IMR-90 (cell line): Measurements from ENCODE around the gene KCNT1. TPM values are rescaled to one million over a fixed set of nuclear protein-coding genes. Genes with fewer than 3 reads are reported as not detected.

Experiments used
- ATAC-seq: fragments of 200-7000 bp; cut with Tn5 transposase; 2 replicates; pipeline ENCODE4 v1.9.1; 2020; ENCODE audit warnings: low read depth, mild to moderate bottlenecking, moderate library complexity
- BruUV-seq: library from RNA; stranded (reverse); fragments of 400-500 nt; replicated peaks from 2 replicates; lab custom pipeline; 2021; lab: Mats Ljungman, UMichigan
- CTCF ChIA-PET: fragments of 300-600 bp; formaldehyde crosslinking; extraction: SDS; loops from one replicate; lab custom pipeline; 2021; ENCODE audit warnings: antibody characterized with exemption; lab: Yijun Ruan, JAX
- POLR2A ChIA-PET: fragments of 300-600 bp; sonication (Branson Sonifier 250); formaldehyde crosslinking; loops from one replicate; lab custom pipeline; 2022; ENCODE audit warnings: antibody characterized with exemption; ENCODE audit not compliant: unreplicated experiment; lab: Charles Lee
- DNase-seq: peaks from one replicate; pipeline ENCODE4 v3.0.0; 2013
- H2AFZ ChIP-seq: replicated peaks from 2 replicates; pipeline ENCODE3; 2013; ENCODE audit warnings: low read length, mild to moderate bottlenecking; ENCODE audit not compliant: poor library complexity
- H2AK5ac ChIP-seq: 2 replicates; pipeline ENCODE4 v1.6.1; 2013; ENCODE audit warnings: low read depth, low read length, inconsistent platforms
- H2AK9ac ChIP-seq: replicated peaks from 2 replicates; pipeline ENCODE3; 2013; ENCODE audit warnings: mild to moderate bottlenecking, low read depth, low read length, moderate library complexity; ENCODE audit not compliant: poor library complexity
- H2BK120ac ChIP-seq: 2 replicates; pipeline ENCODE4 v1.6.1; 2013; ENCODE audit warnings: low read depth, low read length, inconsistent platforms
- H2BK15ac ChIP-seq: 3 replicates; pipeline ENCODE4 v1.6.1; 2013; ENCODE audit warnings: low read depth, low read length, inconsistent platforms
- H2BK20ac ChIP-seq: 2 replicates; pipeline ENCODE4 v1.6.1; 2013; ENCODE audit warnings: low read depth, mild to moderate bottlenecking, inconsistent platforms, low read length, moderate library complexity
- H2BK5ac ChIP-seq: 2 replicates; pipeline ENCODE4 v1.6.1; 2013; ENCODE audit warnings: mild to moderate bottlenecking, low read depth, low read length, inconsistent platforms; ENCODE audit not compliant: poor library complexity, severe bottlenecking
- H3K14ac ChIP-seq: replicated peaks from 2 replicates; pipeline ENCODE4 v1.6.1; 2013; ENCODE audit warnings: low read depth, low read length, inconsistent platforms
- H3K18ac ChIP-seq: 2 replicates; pipeline ENCODE4 v1.6.1; 2013; ENCODE audit warnings: low read depth, low read length, control low read depth
- H3K23ac ChIP-seq: 2 replicates; pipeline ENCODE4 v1.6.1; 2013; ENCODE audit warnings: low read depth, low read length, inconsistent platforms
- H3K27ac ChIP-seq: 2 replicates; pipeline ENCODE4 v1.5.1; 2013; ENCODE audit warnings: mild to moderate bottlenecking, control low read depth, low read length; ENCODE audit not compliant: insufficient read depth
- H3K27me3 ChIP-seq: 2 replicates; pipeline ENCODE4 v1.6.1; 2013; ENCODE audit warnings: low read length; ENCODE audit not compliant: control insufficient read depth, insufficient read depth
- H3K36me3 ChIP-seq: 2 replicates; pipeline ENCODE4 v1.6.1; 2013; ENCODE audit warnings: low read length, mixed read lengths; ENCODE audit not compliant: control insufficient read depth, insufficient read depth
- H3K4ac ChIP-seq: 2 replicates; pipeline ENCODE4 v1.6.1; 2013; ENCODE audit warnings: low read depth, low read length, inconsistent platforms
- H3K4me1 ChIP-seq: 2 replicates; pipeline ENCODE4 v1.6.1; 2013; ENCODE audit warnings: low read length, mixed read lengths; ENCODE audit not compliant: control insufficient read depth, insufficient read depth
- H3K4me2 ChIP-seq: 2 replicates; pipeline ENCODE4 v1.6.1; 2013; ENCODE audit warnings: low read depth, mild to moderate bottlenecking, control low read depth, low read length, moderate library complexity
- H3K4me3 ChIP-seq: 2 replicates; pipeline ENCODE4 v1.5.1; 2013; ENCODE audit warnings: low read depth, mild to moderate bottlenecking, control low read depth, low read length, moderate library complexity; ENCODE audit not compliant: insufficient read depth
- H3K56ac ChIP-seq: 2 replicates; pipeline ENCODE4 v1.6.1; 2013; ENCODE audit warnings: low read length, inconsistent platforms; ENCODE audit not compliant: insufficient read depth; ENCODE audit errors: extremely low read depth
- H3K79me1 ChIP-seq, 2 experiments: 2 replicates each; pipeline ENCODE4 v1.6.1; 2013; ENCODE audit warnings: low read length in 2 of 2, inconsistent platforms in 1 of 2, low read depth in 1 of 2
- H3K9ac ChIP-seq: 2 replicates; pipeline ENCODE4 v1.6.1; 2013; ENCODE audit warnings: low read depth, low read length, control low read depth
- H3K9me1 ChIP-seq: 2 replicates; pipeline ENCODE4 v1.6.1; 2013; ENCODE audit warnings: low read length, inconsistent platforms; ENCODE audit not compliant: insufficient read depth
- H3K9me3 ChIP-seq: 2 replicates; pipeline ENCODE4 v1.6.1; 2013; ENCODE audit warnings: low read length; ENCODE audit not compliant: control insufficient read depth, insufficient read depth
- H4K20me1 ChIP-seq: 2 replicates; pipeline ENCODE4 v1.6.1; 2013; ENCODE audit warnings: low read length, inconsistent platforms; ENCODE audit not compliant: insufficient read depth
- H4K5ac ChIP-seq: 2 replicates; pipeline ENCODE4 v1.6.1; 2013; ENCODE audit warnings: mild to moderate bottlenecking, low read depth, low read length, control low read depth
- H4K8ac ChIP-seq, 2 experiments: 2 replicates each; pipeline ENCODE4 v1.6.1; 2013; ENCODE audit warnings: low read depth in 2 of 2, low read length in 2 of 2, control low read depth in 1 of 2, inconsistent platforms in 1 of 2
- H4K91ac ChIP-seq: 2 replicates; pipeline ENCODE4 v1.6.1; 2013; ENCODE audit warnings: low read depth, low read length, inconsistent platforms; ENCODE audit not compliant: insufficient read depth
- BHLHE40 ChIP-seq: fragments of 150-350 bp; IDR thresholded peaks from 2 replicates; pipeline ENCODE4 v1.6.1; 2016; ENCODE audit warnings: mild to moderate bottlenecking, low read depth, low read length
- CEBPB ChIP-seq: IDR thresholded peaks from 2 replicates; pipeline ENCODE4 v1.6.1; 2012; ENCODE audit warnings: low read depth, low read length, improper control_type of control experiment
- CHD1 ChIP-seq: IDR thresholded peaks from 2 replicates; pipeline ENCODE4 v1.6.1; 2012; ENCODE audit warnings: low read depth, low read length, improper control_type of control experiment
- FOS ChIP-seq: fragments of 150-350 bp; IDR thresholded peaks from 2 replicates; pipeline ENCODE4 v1.6.1; 2016; ENCODE audit warnings: low read depth, low read length
- MAFK ChIP-seq: IDR thresholded peaks from 2 replicates; pipeline ENCODE4 v1.6.1; 2012; ENCODE audit warnings: low read depth, low read length, improper control_type of control experiment
- MAZ ChIP-seq: IDR thresholded peaks from 2 replicates; pipeline ENCODE4 v1.6.1; 2012; ENCODE audit warnings: low read depth, mild to moderate bottlenecking, low read length, improper control_type of control experiment, moderate library complexity, borderline replicate concordance
- MXI1 ChIP-seq: IDR thresholded peaks from 2 replicates; pipeline ENCODE4 v1.6.1; 2012; ENCODE audit warnings: low read depth, mild to moderate bottlenecking, low read length, moderate library complexity, borderline replicate concordance
- NFE2L2 ChIP-seq: fragments of 150-350 bp; IDR thresholded peaks from 2 replicates; pipeline ENCODE4 v1.6.1; 2016; ENCODE audit warnings: low read depth, mild to moderate bottlenecking, low read length
- POLR2A ChIP-seq: IDR thresholded peaks from 2 replicates; pipeline ENCODE4 v1.6.1; 2012; ENCODE audit warnings: mild to moderate bottlenecking, low read depth, low read length
- RAD21 ChIP-seq: IDR thresholded peaks from 2 replicates; pipeline ENCODE4 v1.6.1; 2012; ENCODE audit warnings: low read length, improper control_type of control experiment
- RCOR1 ChIP-seq: IDR thresholded peaks from 2 replicates; pipeline ENCODE4 v1.6.1; 2012; ENCODE audit warnings: mild to moderate bottlenecking, low read length, improper control_type of control experiment; ENCODE audit not compliant: insufficient replicate concordance
- RFX5 ChIP-seq: IDR thresholded peaks from 2 replicates; pipeline ENCODE4 v1.8.0; 2012; ENCODE audit warnings: low read depth, mild to moderate bottlenecking, low read length, moderate library complexity
- SMC3 ChIP-seq: fragments of 150-350 bp; IDR thresholded peaks from 2 replicates; pipeline ENCODE4 v1.6.1; 2016; ENCODE audit warnings: low read depth, mild to moderate bottlenecking, antibody characterized with exemption, low read length, moderate library complexity
- WGBS, 2 experiments: methylation state at CpG; one replicate each; pipeline versions ENCODE4 v1.1.5 to v1.1.7; 2013; ENCODE audit warnings: missing lambda C conversion rate in 2 of 2; ENCODE audit not compliant: insufficient read length in 1 of 2; ENCODE audit errors: extremely low coverage in 2 of 2; 5-methylcytosine and 5-hydroxymethylcytosine counted together
- dilution Hi-C: fragments of 300-500 bp; cut with HindIII; formaldehyde crosslinking; loops from one replicate; pipeline ENCODE4 v1.14.3; 2018; ENCODE audit warnings: low sequenced_read_pairs; ENCODE audit not compliant: unreplicated experiment
- in situ Hi-C: fragments of 300-500 bp; cut with MboI; formaldehyde crosslinking; loops from 3 replicates; pipeline ENCODE4 v1.14.3; 2019; ENCODE audit warnings: low sequenced_read_pairs, inconsistent platforms, mixed read lengths
- intact Hi-C: fragments of 100-400 bp; cut with micrococcal nuclease; formaldehyde crosslinking; loops from 2 replicates; pipeline ENCODE4 v1.10.0; 2022
- polyA plus RNA-seq, 3 experiments: library from polyadenylated mRNA; depleted of rRNA; stranded (reverse); fragments of >200 nt; gene quantifications; 2 replicates each; pipeline ENCODE4 v1.2.3, GENCODE V29; 2012; ENCODE audit warnings: low replicate concordance in 1 of 3
- total RNA-seq: library from RNA; depleted of rRNA; stranded (reverse); fragments of >200 nt; gene quantifications from 2 replicates; pipeline ENCODE4 v1.2.3, GENCODE V29; 2012
- TF ChIP-seq, protein P1 (sequence below): fragments of 150-350 bp; IDR thresholded peaks from 2 replicates; pipeline ENCODE4 v1.6.1; 2016; ENCODE audit warnings: low read depth, mild to moderate bottlenecking, low read length, moderate library complexity, borderline replicate concordance
- TF ChIP-seq, protein P2 (sequence below): fragments of 150-350 bp; IDR thresholded peaks from 2 replicates; pipeline ENCODE4 v1.6.1; 2017; ENCODE audit warnings: mild to moderate bottlenecking, antibody characterized with exemption, low read length, low read depth
- TF ChIP-seq, protein P3 (sequence below): conservative IDR thresholded peaks from 2 replicates; pipeline ENCODE4 v1.5.1; 2012; ENCODE audit warnings: mild to moderate bottlenecking, low read depth, low read length, improper control_type of control experiment

KCNT1 gene
- total and polyA plus RNA-seq, 2 of the 4 experiments (the other 2 are of a cell fraction): not detected

- POLR2A ChIA-PET: no interaction called here
- no peak overlapping the region for H2BK15ac ChIP-seq
- H2BK20ac ChIP-seq: no peak overlapping the region
- no peak overlapping the region for H2AFZ ChIP-seq
- H3K4me3 ChIP-seq: no peak overlapping the region
- no peaks in the 10 kb centered on the region for H3K79me1 ChIP-seq
- WGBS, 2 experiments: 32% methylated on average over 6 of the region's 11 CpGs; no CpG with 5 or more reads in 1 of the 2 experiments
- no peak overlapping the region for H4K91ac ChIP-seq
- no peak overlapping the region for H3K9ac ChIP-seq
- H3K23ac ChIP-seq: no peak overlapping the region
- dilution Hi-C loops: no loop called here
- no peak overlapping the region for H3K4ac ChIP-seq
- H4K5ac ChIP-seq: no peak overlapping the region
- H4K8ac ChIP-seq: no peak overlapping the region
- H3K36me3 ChIP-seq: no peaks in the 10 kb centered on the region
- no peak overlapping the region for H2BK120ac ChIP-seq
- no peaks in the 10 kb centered on the region for H3K9me1 ChIP-seq
- intact Hi-C loops: no loop called here
- no peaks in the 10 kb centered on the region for H4K20me1 ChIP-seq
- no peak overlapping the region for H2AK5ac ChIP-seq
- H3K56ac ChIP-seq: no peak overlapping the region
- no peak for ATAC-seq
- H3K4me2 ChIP-seq: no peak overlapping the region
- no peak overlapping the region for H3K14ac ChIP-seq
- no peak for DNase-seq
- no peak overlapping the region for H3K27ac ChIP-seq
- BruUV-seq: no TSS peak
- H3K27me3 ChIP-seq: peaks cover 8% of the 10 kb centered on the region
- TF ChIP-seq MAZ: no peak
- TF ChIP-seq, protein P1, sequence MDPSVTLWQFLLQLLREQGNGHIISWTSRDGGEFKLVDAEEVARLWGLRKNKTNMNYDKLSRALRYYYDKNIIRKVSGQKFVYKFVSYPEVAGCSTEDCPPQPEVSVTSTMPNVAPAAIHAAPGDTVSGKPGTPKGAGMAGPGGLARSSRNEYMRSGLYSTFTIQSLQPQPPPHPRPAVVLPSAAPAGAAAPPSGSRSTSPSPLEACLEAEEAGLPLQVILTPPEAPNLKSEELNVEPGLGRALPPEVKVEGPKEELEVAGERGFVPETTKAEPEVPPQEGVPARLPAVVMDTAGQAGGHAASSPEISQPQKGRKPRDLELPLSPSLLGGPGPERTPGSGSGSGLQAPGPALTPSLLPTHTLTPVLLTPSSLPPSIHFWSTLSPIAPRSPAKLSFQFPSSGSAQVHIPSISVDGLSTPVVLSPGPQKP: no peak
- no peak for TF ChIP-seq RAD21
- TF ChIP-seq RFX5: no peak
- no peak for TF ChIP-seq FOS
- TF ChIP-seq CEBPB: no peak
- TF ChIP-seq MAFK: no peak
- TF ChIP-seq RCOR1: no peak
- TF ChIP-seq, protein P2, sequence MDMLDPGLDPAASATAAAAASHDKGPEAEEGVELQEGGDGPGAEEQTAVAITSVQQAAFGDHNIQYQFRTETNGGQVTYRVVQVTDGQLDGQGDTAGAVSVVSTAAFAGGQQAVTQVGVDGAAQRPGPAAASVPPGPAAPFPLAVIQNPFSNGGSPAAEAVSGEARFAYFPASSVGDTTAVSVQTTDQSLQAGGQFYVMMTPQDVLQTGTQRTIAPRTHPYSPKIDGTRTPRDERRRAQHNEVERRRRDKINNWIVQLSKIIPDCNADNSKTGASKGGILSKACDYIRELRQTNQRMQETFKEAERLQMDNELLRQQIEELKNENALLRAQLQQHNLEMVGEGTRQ: no peak
- no peak for TF ChIP-seq SMC3
- TF ChIP-seq BHLHE40: no peak
- no peak for TF ChIP-seq POLR2A
- TF ChIP-seq MXI1: no peak
- no peak for TF ChIP-seq NFE2L2
- no peak for TF ChIP-seq CHD1
- TF ChIP-seq, protein P3, sequence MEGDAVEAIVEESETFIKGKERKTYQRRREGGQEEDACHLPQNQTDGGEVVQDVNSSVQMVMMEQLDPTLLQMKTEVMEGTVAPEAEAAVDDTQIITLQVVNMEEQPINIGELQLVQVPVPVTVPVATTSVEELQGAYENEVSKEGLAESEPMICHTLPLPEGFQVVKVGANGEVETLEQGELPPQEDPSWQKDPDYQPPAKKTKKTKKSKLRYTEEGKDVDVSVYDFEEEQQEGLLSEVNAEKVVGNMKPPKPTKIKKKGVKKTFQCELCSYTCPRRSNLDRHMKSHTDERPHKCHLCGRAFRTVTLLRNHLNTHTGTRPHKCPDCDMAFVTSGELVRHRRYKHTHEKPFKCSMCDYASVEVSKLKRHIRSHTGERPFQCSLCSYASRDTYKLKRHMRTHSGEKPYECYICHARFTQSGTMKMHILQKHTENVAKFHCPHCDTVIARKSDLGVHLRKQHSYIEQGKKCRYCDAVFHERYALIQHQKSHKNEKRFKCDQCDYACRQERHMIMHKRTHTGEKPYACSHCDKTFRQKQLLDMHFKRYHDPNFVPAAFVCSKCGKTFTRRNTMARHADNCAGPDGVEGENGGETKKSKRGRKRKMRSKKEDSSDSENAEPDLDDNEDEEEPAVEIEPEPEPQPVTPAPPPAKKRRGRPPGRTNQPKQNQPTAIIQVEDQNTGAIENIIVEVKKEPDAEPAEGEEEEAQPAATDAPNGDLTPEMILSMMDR: no peak
- H3K4me1 ChIP-seq: no peaks in the 10 kb centered on the region
- CTCF ChIA-PET: no interaction called here
- in situ Hi-C loops: no loop called here
- no peak overlapping the region for H3K18ac ChIP-seq
- H3K9me3 ChIP-seq: peaks cover 6% of the 10 kb centered on the region; the same call in 1 of the 2 replicates
- H2AK9ac ChIP-seq: peak overlapping the region; percentile 55
- no peak overlapping the region for H2BK5ac ChIP-seq
These were observed 25.4 kb downstream of the KCNT1 start for GRCh38 chr9:135727257-135727875.
